DMS 273 (cell line): ENCODE results near the gene SLC66A1.
A peak's percentile ranks its signal among the peaks of the same experiment; 100 is the strongest.

Experiments
- DNase-seq: peaks from one replicate; lab custom pipeline; 2025; ENCODE audit not compliant: unreplicated experiment; lab: John Stamatoyannopoulos, UW

The SLC66A1 gene

DNA sequence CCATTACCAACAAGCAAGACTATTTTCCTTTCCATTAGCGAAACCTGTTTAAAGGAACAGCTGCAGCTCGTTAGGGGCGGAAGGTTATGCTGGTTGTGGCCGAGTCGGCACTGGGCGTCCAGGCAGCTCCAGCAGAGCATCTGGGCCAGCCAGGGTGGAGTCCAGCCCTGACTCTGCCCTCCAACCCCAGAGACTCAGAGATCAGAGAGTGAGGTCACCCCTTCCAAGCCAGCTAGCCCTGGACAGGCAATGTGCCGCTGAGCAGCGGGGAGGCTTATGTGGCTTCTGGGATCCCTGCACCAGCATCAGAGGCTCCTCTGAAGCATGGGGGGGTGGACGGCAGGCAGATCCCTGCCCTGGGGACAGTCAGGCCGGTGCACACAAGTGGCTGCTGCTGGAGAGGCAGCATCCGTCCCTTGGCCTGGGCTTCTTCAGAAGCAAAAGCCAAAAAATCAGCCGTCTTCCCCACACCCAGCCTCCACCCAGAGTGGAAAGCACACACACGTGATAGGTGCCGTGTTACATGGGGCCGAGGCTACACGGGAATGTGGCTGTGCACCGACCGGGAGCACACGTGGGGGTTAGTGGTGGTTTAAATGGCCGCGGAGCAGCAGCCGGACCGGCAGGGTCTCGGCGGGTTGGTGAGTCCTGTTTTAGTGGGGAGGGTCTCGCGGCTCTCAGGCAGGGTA, 30.1 kb downstream of the SLC66A1 start:
- DNase-seq: no peak

DNA sequence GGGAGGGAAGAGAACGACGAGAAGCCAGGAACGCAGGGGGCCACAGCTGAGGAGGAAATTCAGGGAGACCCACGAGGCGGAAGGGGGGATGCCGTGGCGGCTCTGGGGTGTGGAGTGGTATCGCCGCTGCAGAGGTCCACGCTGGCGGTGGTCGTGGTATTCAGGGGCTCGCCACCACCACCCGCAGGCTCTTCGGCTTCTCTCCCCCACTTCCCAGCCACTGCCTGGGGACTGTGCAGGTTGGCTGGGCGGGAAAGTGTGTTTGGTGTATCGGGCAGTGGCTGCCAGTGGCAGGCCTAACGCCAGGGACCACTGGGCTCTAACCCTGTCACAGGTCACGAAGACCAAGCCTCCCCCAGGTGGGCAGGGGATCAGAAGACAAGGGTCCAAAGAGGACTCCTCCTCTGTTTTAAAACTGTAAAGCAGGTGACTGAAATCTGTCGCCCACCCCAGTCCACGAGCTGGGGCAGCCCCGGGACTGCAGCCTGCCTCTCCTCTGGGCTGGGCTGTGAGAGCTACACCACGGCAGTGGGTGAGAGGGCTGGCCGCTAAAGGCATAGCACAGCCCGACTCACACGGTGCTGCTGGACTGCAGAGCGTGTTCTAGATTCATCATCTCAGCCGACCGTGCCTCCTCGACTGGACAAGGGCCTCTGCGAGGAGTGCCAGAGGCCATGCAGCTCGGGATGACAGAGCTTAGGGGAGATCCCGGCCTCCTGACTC, 30.9 kb downstream of the SLC66A1 start:
- DNase-seq: no peak

DNA sequence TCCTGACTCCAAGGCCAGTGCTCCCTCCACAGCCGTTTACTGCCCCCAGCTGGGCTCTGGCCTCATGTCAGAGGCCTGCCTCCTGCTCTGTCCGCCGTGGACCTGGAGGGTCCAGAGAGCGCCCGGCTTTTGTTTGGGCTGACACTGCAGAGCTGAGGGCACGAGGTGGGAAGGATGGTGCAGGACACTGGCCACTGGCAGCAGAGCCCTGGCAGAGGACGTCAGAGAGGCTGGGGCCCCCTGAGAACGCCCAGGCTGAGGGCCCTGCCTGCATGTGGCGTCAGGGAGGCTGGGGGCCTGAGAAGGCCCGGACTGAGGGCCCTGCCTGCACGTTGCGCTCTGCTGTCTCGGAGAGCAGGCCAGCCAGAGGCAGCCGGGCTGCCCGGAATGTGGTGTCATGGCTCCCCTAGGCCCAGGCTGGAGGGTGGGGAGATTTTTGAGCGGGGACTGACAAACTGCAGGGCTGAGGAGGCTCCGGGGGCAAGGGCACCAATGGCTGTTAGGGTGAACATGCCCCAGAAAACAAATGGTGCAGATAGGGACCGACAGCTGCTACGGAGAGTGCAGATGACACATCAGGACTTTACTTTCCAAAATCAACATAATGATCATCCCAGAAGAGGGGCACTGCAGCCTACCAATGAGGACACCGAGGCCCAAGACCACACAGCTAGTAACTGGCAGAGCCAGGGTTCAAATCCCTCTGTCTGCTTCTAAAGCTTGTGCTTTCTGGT, 31.7 kb downstream of the SLC66A1 start:
- no peak for DNase-seq

DNA sequence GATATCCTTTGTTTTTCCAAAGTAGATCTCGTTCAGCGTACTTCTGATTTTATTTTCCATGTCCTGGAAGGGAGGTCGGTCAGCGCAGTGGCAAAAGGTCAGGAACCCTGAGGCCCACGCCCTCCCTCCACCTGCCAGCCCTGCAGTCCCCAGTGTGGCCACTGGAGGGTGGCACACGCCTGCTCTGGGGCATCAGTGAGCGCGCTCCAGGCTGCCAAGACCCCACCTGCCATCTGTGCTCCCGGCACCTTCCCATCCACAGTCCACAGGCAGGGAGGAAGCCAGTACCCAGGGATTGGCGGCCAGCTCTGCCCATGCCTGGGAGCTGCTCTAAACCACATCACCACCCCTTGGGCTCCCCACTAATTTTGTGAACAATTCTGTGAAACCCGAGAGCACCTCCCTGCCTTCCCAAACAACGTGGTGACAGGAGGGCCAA, 32.3 kb downstream of the SLC66A1 start:
- peak; percentile 90 for DNase-seq

DNA sequence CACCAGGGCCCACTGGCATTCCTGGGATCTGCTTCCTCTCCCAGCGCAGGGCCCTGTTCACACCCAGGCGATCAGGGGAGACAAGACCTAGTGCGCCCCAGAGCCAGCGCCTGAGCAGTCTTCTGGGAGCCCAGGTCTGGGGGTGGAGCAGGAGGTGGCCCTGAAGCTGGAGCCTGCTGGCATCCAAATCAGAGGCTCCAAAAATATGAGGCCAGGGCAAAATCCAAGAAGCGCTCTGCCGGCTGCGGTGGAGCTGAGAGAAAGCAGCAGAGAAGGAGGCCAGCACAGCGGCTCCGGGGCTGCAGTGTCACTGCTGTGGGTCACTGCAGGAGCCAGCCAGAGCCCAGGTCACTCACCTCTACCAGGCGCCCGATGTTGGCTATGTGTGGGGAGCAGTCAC, 32.7 kb downstream of the SLC66A1 start:
- DNase-seq: no peak

DNA sequence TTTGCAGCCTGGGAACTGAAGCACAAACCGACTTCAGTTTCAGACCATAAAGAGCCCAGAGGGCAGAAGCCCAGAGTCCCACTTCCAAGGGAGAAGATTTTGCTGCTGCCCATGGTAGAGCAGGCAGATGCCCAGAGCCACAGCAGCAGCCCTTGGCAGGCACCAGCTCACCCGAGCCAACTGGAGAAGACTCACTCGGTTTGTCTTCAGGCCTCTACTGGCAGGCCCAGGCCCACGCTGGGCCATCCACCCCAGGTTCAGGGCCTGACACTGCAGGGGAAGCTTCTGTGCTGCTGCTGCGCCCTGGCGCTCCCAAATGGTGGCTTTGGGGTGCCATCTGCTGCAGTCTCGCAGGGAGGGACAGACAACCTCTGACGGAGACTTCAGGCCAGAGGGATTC, 33.3 kb downstream of the SLC66A1 start:
- DNase-seq: no peak

DNA sequence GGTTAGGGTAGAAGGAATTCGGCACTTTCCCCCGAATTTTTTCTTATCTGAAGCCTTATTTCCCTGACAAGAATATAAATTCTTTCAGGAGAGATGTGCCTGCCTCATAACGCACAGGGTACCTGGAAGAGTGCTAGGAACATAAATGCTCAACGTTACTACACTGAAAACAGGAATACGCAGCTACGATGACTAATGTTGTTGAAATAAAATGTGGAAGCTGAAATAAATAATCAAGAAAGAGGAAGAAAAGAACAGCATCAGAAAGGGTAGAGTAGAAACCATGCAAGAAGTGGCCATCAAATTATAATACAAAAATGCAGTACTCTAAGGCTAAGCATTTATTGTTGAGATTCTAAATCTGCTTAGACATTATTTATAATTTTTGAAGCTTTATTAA, 33.9 kb downstream of the SLC66A1 start:
- no peak for DNase-seq

DNA sequence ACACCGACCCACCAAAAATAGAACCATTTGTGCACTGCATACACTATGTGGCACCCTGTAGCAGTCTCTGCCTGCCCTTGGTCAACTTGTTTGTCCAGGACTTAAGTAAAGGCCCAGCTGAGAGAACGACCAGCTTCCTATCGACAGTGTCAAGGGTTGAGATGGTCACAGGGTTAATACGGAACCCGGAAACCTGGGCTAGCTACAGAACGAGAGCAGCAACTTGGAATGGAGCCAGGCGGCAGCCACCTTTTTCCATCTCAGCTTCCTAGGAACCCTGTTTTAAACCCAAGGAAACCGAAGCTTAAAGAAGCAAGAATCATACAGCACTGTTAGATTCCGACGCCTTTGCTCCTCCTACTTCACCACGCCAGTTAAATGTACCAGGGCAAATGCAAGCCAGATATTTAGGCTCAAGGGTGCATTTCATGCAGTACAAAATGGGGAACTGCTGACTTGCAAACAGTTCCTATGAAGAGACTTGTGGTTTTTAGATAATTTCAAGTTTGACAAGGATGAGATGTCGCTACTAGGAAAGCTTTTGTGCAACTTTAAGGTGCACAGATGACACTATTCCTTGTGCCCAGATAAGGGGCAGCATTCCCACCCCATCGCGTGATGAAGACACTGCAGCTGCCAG, 35.5 kb downstream of the SLC66A1 start:
- DNase-seq: no peak

DNA sequence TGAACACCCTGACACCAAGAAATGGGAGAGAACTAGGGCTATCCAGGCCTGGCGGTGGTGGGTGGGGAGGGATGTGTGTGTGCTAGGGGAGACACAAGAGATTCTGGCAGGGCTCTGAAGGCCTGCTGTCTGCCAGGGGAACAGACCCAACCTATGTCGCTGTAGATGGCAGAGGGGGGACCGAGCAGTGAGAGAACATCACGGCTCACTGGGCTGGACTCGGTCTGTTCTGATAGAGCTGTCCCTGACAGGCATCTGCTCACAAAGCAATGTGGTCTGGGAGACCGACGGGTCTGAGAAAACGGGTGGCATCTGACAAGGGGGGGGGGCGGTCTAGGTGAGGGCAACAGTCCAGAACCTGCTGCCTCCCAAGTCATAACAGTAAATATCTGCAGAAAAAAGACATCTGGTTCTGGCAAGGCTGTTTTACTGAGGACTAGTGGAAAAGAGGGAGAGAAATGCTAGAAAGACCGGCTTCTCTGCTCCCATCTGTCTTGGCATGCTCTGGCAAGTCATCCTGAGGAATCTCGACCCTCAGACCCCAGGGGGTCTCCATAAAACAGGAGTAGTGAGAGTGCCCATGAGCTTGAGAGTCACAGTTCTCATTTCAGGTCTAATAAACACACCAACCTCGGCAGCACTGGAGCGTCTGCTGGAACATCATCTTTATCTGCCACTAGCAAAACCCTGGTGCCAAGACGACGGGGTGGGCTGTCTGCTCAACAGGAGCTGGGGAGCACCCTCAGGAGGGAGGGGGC, 36.5 kb downstream of the SLC66A1 start:
- DNase-seq: peak; percentile 41

DNA sequence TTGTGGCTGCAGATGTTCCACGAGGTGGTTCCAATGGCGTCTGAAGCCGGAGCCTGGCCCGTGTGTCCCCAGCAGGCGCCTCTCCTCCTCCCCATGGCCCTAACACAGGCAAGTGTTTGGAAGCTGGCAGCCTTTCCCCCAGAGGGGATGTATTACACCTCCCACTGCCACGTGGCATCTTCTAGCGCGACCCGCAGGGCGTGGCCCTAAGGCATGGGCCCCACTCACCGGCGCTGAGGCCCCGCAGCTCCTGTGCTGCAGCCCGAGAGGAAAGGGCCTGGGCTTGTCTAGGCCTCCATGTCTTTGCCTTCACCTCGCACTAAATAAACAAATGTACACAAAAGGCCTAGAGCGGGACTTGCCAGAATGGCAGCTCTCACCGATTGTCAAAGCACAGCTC, 37.9 kb downstream of the SLC66A1 start:
- no peak for DNase-seq

DNA sequence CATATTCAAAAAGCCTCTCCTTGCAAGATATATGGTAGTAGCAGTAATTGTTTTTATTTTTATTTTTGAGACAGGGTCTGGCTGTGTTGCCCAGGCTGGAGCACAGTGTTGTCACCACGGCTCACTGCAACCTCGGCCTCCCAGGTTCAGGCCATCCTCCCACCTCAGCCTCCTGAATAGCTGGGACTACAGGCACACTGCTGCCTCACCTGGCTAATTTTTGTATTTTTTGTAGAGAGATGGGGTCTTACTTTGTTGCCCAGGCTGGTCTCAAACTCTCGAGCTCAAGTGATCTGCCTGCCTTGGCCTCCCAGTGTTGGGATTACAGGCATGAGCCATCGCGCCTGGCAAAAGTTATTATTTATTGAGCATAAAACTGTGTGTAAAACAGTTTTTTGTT, 38.4 kb downstream of the SLC66A1 start:
- no peak for DNase-seq

DNA sequence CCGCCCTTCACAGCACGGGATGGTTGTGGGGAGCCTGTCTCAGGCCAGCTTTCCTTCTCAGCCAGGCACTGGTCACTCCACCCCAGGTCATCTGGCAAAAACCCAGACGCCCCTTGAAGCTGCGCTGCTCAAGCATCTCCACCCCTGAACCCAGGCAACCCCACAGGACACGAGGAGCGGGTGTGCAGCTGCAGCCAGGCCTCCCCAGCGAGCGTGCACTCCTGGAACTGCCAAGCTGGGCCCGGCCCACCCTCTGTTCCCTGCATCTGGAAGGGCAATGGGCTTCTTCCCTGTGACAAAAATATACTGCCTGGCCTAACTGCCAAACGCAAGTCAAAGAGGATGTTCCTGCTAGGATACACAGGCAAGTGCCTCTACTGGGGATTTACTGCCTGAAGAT, 39.7 kb downstream of the SLC66A1 start:
- DNase-seq: no peak

DNA sequence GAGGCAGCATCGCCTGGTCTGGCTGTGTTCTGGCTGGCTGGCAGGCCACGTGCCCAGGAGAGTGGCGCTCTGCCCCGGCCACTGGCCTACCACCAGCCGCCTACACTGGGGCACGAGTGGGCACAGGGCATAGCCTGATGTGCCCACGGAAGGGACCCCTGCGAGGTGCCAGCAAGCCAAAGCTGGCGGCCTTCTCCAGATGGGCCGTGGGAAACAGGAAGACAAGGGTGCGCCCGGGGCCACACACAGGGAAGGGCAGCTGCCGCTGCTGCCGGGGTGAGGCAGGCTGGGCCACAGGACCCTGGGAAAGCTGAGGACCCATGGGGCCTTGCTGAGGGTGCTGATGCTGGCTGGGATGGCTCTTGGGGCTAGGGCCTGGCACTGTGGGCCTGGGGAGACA, 40.7 kb downstream of the SLC66A1 start:
- DNase-seq: no peak

DNA sequence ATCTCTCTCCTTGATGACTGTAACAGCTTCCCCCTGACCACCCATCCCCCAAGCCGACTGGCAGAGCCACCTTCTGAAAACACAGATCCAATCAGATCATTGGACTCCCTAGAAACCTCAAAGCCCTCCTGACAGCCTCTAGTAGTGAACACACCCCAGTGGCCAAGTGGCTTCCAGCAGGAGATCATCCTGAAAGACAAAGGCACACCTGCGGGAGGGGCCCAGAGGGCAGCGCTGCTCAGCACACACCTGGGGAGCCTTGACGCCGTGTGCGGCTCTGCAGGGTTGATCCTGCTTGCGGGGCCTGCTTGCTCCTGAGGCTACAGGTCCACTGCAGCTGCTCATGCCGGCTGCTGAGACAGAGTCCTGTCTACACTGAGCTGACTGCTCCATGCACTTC, 41.5 kb downstream of the SLC66A1 start:
- DNase-seq: no peak

DNA sequence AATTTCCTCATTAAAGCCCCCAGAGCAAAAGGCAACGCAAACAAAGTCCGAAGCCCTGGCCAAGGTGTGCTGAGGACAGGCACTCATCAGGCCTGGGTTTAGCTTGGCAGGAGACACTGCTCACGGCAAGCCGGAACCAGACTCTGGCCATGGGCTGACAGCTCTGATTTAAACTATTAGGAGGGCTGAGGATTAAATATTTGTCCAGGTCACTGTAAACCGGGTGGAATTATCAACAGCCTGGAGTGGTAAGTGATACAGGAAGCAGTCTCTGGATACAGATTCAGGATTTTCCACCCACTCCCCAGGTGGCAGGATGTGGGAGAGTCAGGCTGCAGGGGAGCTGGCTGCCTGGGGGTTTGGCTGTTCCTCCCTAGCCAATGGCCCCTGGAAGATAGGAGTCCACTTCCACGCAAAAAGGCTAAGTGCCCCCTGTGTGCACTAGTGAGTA, 42.4 kb downstream of the SLC66A1 start:
- DNase-seq: no peak

DNA sequence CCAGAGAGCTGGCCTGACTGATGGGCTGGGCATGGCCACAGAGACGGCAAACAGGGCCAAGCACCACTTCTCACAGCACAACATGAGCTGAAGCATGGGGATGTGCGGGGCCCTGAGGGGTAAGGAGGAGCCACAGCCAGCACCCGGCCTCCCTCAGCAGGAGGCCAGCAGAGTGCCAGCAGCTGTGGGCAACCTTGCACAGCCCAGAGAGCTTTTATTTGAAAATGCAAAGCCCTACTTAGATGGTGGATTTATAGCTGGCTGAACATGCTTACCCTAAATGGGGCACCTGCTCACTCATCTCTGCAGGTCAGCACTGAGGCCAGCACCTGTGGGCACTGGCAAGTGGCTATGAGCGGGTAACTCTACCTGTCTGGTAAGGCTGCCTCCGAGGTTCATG, 44.1 kb downstream of the SLC66A1 start:
- DNase-seq: no peak

DNA sequence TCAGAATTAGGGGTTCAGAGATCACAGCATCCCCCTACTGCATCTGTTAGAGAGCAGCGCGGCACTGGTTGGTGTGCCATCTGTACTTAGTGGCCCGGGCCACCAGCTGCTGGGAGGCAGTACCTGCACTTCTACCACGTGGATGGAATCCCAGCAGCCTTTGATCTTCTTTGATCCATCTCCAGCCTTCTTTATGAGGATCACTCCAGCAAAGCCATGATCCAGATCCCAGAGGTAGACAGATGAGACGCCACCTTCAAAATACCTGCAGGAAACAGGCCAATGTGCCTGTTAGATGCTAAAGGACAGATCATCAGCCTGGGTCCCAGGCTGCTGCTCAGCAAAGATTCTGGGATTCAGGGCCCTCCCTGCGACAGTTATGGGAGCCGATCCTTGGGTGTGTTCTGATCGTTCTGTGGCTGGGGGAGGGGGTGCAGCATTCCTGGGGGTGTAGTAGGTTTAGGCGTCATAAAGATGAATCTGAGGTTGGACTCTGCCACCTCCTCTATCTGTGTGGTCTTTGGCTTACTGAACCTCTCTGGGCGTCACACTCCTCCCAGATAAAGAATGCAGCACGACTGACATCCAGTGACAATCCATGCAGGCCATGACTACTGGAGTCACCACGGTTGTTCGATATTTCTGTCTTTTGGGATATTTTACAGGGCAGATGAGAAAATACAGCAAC, 45.3 kb downstream of the SLC66A1 start:
- no peak for DNase-seq

DNA sequence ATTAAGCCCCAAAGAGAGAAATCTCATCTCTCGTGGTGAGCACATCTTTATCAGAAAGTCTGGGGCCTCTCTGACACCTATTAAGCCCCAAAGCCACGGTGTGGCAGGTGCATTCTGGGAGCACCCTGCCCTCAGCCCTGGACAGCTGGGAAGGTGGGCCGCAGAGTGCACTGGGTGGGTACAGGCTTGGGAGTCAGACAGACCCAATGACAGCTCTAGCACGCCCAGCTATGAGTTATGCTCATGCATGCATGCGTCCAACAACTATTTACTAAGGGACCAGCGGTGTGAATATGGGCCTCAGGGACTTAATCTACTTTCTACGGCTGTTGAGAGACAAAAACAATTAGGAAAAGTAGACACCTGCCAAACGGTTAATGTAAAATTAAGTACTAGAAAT, 46.6 kb downstream of the SLC66A1 start:
- DNase-seq: no peak

DNA sequence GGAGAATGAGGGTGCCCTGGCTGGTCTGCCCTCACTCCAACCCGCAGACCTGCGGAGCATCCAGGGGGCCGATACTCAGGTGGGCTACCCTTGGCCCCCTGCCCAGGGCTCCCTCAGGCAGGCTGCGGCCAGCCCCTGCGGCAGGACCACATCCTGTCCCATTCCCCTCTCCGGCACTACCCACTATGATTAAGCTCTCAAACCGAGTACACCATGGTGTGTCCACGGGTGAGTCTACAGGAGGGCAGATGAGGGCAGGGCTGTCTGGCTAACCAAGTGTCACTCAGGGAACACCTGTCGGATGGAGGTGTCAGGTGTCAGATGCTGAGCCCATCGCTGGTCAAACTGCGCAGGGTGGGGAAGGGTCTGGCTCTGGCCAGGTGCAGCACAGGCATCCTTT, 47.2 kb downstream of the SLC66A1 start:
- no peak for DNase-seq

DNA sequence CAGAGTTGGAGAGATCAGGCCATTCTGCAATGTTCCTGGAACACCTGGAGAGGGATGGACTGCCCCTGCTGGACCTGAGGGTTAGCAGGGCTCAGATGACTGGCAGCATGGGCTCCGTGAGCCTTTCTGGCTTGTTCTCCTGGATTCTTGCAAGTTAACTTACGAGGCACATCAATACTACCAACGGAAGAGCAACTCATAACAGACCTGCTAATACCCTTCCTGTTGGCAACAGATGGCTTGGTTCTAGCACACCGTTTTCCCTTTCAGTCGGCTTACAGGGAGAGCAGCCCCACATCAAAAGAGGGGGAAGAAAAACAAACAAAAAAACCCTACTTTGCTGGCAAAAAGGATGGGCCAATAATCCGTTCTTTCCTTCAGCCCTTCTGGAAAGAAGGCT, 47.9 kb downstream of the SLC66A1 start:
- DNase-seq: peak; percentile 64
